CD4-positive, alpha-beta memory T cell (primary cell): ENCODE data around the gene USP28. TPM values are rescaled to one million over a fixed set of nuclear protein-coding genes. Genes with fewer than 3 reads are reported as not detected.

Experiments used
- CTCF ChIA-PET: fragments of 350-600 bp; sonication (Branson Sonifier 250); formaldehyde crosslinking; loops from one replicate; lab custom pipeline; 2021; ENCODE audit warnings: inconsistent platforms; ENCODE audit not compliant: partially characterized antibody; lab: Charles Lee
- POLR2A ChIA-PET: fragments of 350-600 bp; sonication (Branson Sonifier 250); formaldehyde crosslinking; loops from one replicate; lab custom pipeline; 2021; ENCODE audit not compliant: partially characterized antibody; lab: Charles Lee
- DNase-seq, 5 donors: peaks; one replicate each; pipeline versions ENCODE4 v3.0.0 to v3.0.0-alpha.2; 2020 to 2022; ENCODE audit warnings: mixed read lengths in 1 of 5
- H3K27ac ChIP-seq: one replicate; pipeline ENCODE4 v1.7.0; 2013; ENCODE audit warnings: low read depth, low read length
- H3K27me3 ChIP-seq: 2 replicates; pipeline ENCODE4 v1.7.0; 2013; ENCODE audit warnings: mild to moderate bottlenecking, low read length, moderate library complexity; ENCODE audit not compliant: insufficient read depth
- H3K36me3 ChIP-seq: 2 replicates; pipeline ENCODE4 v1.7.0; 2013; ENCODE audit warnings: mild to moderate bottlenecking, low read length, moderate library complexity; ENCODE audit not compliant: insufficient read depth
- H3K4me1 ChIP-seq: 2 replicates; pipeline ENCODE4 v1.7.0; 2013; ENCODE audit warnings: mild to moderate bottlenecking, low read length, moderate library complexity; ENCODE audit not compliant: insufficient read depth
- H3K4me3 ChIP-seq, 2 donors: one replicate each; pipeline ENCODE4 v1.7.0; 2013; ENCODE audit warnings: low read length in 2 of 2, mild to moderate bottlenecking in 1 of 2
- H3K9me3 ChIP-seq, 2 donors: one replicate each; pipeline ENCODE4 v1.7.0; 2013; ENCODE audit warnings: low read length in 2 of 2, control low read depth in 1 of 2; ENCODE audit not compliant: control insufficient read depth in 1 of 2
- H3K27ac Mint-ChIP-seq, 7 donors: one replicate each; pipeline ENCODE4 v1.8.0; 2020 to 2021; ENCODE audit warnings: mixed read lengths in 7 of 7, mild to moderate bottlenecking in 6 of 7, inconsistent platforms in 3 of 7, moderate library complexity in 3 of 7
- H3K27me3 Mint-ChIP-seq, 2 donors: one replicate each; pipeline ENCODE4 v1.8.0; 2020 to 2021; ENCODE audit warnings: mixed read lengths in 2 of 2
- H3K36me3 Mint-ChIP-seq, 2 donors: one replicate each; pipeline ENCODE4 v1.8.0; 2020 to 2021; ENCODE audit warnings: mixed read lengths in 2 of 2, inconsistent platforms in 1 of 2, mild to moderate bottlenecking in 1 of 2
- H3K4me1 Mint-ChIP-seq, 4 donors: one replicate each; pipeline ENCODE4 v1.8.0; 2020 to 2021; ENCODE audit warnings: mixed read lengths in 4 of 4, mild to moderate bottlenecking in 1 of 4
- H3K4me3 Mint-ChIP-seq, 8 donors: one replicate each; pipeline ENCODE4 v1.8.0; 2020 to 2021; ENCODE audit warnings: mixed read lengths in 8 of 8, mild to moderate bottlenecking in 7 of 8, moderate library complexity in 6 of 8, inconsistent platforms in 3 of 8
- H3K9me3 Mint-ChIP-seq, 8 donors: one replicate each; pipeline ENCODE4 v1.8.0; 2020 to 2021; ENCODE audit warnings: mixed read lengths in 8 of 8, mild to moderate bottlenecking in 5 of 8, inconsistent platforms in 3 of 8, moderate library complexity in 1 of 8
- intact Hi-C: fragments of 100-400 bp; cut with micrococcal nuclease; formaldehyde crosslinking; loops from one replicate; pipeline ENCODE4 v1.15.1; 2023
- polyA plus RNA-seq, 2 donors: library from polyadenylated mRNA; unstranded; fragments of 300-500 nt; fragmentation: Illumina TruSeq; gene quantifications; one replicate each; pipeline ENCODE4 v1.2.3, GENCODE V29; 2021
- total RNA-seq, 2 experiments: library from RNA; stranded (reverse); gene quantifications; one replicate each; pipeline ENCODE4 v1.2.3, GENCODE V29; 2021

The USP28 gene
- total and polyA plus RNA-seq, 4 experiments from 2014 or later, result 17.2 to 22.4 (median 18.3) TPM

GRCh38 chr11:113877670-113878055 lies 2.3 kb upstream of the USP28 start:
- CTCF ChIA-PET, result no interaction called here
- Histone ChIP-seq H3K4me3 (no peak overlapping the region), H3K36me3 (no peaks in the 10 kb centered on the region), H3K27ac (no peak overlapping the region), H3K9me3 (no peaks in the 10 kb centered on the region), H3K27me3 (no peaks in the 10 kb centered on the region), H3K4me1 (peaks cover 24% of the 10 kb centered on the region)
- intact Hi-C loops, result loop anchor here (5.0 kb wide), 3 partner anchors 105 to 565 kb away; partner anchors contain the start of genes REXO2, TTC12 and ZW10
- no peak for DNase-seq
- Mint-ChIP-seq H3K36me3 (peaks cover 0 to 7% of the 10 kb centered on the region in 2 donors), H3K4me3 (peak overlapping the region in 2 of 8 donors; percentile 11 to 40), H3K27ac (peak overlapping the region in 3 of 7 donors; percentile 23 to 98 (median 91)), H3K4me1 (peaks cover 21 to 42% (median 32%) of the 10 kb centered on the region in 4 donors), H3K9me3 (peaks cover 0 to 3% (median 0%) of the 10 kb centered on the region in 8 donors), H3K27me3 (no peaks in the 10 kb centered on the region)
- POLR2A ChIA-PET, result no interaction called here

DNA sequence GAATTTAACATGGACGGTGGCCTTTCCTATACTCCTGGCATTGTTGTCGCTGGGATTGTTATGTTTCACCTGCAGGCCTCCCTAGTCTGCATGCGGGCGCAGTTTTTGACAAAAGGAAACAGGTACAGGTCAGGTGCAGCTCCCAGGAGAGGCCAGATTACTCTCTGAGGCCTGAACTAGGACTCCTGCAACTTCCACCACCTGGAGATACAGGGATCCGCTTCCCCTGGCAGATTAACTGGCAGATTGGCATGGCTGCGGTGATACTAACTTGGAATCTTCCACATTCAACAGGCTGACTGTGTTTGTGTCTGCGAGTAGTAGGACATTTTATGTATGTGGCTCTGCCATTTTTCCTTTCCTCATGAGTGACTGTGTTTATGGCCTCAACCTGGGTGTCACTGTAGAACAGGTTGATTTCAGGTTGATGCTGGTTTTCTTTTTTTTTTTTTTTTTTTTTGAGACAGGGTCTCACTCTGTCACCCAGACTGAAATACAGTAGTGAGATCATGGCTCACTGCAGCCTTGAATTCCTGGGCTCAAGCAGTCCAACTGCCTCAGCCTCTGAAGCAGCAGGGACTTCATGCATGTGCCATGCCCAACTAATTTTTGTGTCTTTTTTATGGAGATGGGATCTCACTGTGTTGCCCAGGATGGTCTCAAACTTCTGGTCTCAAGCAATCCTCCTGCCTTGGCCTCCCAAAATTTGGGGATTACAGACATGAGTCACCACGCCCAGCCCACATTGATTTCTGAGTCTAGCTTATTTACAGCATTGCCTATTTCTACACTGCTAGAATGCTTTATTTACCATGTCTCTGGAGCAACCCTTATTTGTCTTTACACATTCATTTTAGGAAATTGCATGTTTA lies 1.7 kb upstream of the USP28 start:
- peaks cover 0 to 3% (median 0%) of the 10 kb centered on the region in 8 donors for H3K9me3 Mint-ChIP-seq
- no peaks in the 10 kb centered on the region for H3K27me3 Mint-ChIP-seq
- peaks cover 23 to 46% (median 35%) of the 10 kb centered on the region in 4 donors for H3K4me1 Mint-ChIP-seq
- CTCF ChIA-PET, result no interaction called here
- H3K27ac ChIP-seq, result no peak overlapping the region
- no peak for DNase-seq
- H3K4me1 ChIP-seq, result peaks cover 24% of the 10 kb centered on the region
- H3K36me3 Mint-ChIP-seq, result peaks cover 0 to 7% of the 10 kb centered on the region in 2 donors
- no peak overlapping the region for H3K4me3 ChIP-seq
- no peaks in the 10 kb centered on the region for H3K36me3 ChIP-seq
- no peaks in the 10 kb centered on the region for H3K9me3 ChIP-seq
- H3K27ac Mint-ChIP-seq, result peak overlapping the region in 6 of 7 donors; percentile 73 to 99 (median 94)
- POLR2A ChIA-PET, result no interaction called here
- no peaks in the 10 kb centered on the region for H3K27me3 ChIP-seq
- H3K4me3 Mint-ChIP-seq, result peak overlapping the region; percentile 98 to 100 (median 99)
- intact Hi-C loops, result loop anchor here (5.0 kb wide), 3 partner anchors 105 to 565 kb away; partner anchors contain the start of genes REXO2, TTC12 and ZW10

DNA sequence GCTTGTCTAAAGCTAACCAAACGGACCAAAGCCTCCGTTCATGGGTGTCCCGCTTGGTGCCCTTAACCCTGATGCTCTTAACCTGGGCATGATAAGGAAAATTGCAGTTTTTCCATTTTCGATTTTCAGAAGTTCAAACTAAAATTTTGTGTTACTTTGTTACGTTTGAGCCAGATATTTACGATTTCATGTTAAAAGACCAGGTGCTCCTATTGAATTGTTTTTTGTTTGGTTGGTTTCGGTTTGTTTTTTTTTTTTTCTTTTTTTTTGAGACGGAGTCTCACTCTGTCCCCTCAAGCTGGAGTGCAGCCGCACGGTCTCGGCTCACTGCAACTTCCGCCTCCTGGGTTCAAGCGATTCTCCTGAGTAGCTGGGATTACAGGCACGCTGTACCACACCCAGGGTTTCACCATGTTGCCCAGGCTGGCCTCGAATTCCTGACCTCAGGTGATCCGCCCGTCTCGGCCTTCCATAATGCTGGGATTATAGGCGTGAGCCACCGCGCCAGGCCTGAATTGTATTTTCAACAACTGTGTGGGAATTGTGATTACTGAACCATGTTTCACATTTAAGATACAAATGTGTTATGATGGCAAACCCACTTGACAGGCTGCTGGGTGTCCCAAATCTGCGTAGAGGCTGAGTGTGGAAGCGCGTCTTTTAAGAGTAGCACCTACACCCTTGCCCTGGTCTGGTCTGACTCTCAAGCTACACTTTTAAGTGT lies 864 bp upstream of the USP28 start:
- Histone ChIP-seq H3K36me3 (no peaks in the 10 kb centered on the region), H3K27me3 (no peaks in the 10 kb centered on the region), H3K9me3 (no peaks in the 10 kb centered on the region), H3K27ac (peak overlapping the region; percentile 68), H3K4me3 (peak overlapping the region; percentile 42 to 71), H3K4me1 (peaks cover 24% of the 10 kb centered on the region)
- ChIA-PET POLR2A (no interaction called here), CTCF (no interaction called here)
- Mint-ChIP-seq H3K9me3 (peaks cover 0 to 3% (median 0%) of the 10 kb centered on the region in 8 donors), H3K36me3 (peaks cover 0 to 7% of the 10 kb centered on the region in 2 donors), H3K4me1 (peaks cover 23 to 51% (median 37%) of the 10 kb centered on the region in 4 donors), H3K4me3 (peak overlapping the region; percentile 98 to 100 (median 99)), H3K27ac (peak overlapping the region; percentile 91 to 99 (median 98)), H3K27me3 (no peaks in the 10 kb centered on the region)
- intact Hi-C loops, result loop anchor here (5.0 kb wide), 3 partner anchors 104 to 564 kb away; partner anchors contain the start of genes REXO2, TTC12 and ZW10
- DNase-seq, result no peak

DNA sequence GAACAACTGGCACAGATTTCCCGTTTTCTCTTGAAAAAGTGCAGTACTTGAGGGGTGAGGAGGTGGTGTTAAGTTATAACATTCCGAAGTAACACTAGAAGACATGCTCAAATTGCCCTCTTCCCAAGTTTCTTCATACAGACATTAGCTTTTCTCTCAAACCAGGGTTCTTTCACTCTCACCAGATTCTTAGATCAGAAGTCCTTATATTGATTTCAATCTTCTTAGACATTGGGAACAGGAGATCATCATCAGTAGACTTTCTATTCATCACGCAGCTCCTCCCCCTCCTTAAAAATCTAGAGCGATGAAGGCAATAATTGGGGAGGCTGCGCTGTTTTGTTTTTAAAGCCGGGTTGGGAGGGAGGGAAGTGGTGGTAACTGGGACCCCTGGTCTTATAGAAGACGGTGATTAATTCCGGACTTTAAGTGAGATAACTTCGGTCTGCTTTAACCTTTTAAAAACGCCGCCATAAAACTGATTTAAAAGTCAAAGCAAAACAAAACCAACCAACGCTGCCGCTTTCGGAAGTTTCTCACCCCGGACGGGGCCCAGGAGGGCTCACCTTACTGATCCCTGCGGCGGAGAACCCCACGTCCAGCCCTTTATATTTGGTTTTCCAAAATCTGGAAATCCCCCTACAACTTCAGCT lies 665 bp downstream of the USP28 start:
- H3K4me3 Mint-ChIP-seq, result peak overlapping the region; percentile 82 to 95 (median 88)
- H3K36me3 ChIP-seq, result no peaks in the 10 kb centered on the region
- peaks cover 24% of the 10 kb centered on the region for H3K4me1 ChIP-seq
- peaks cover 23 to 55% (median 39%) of the 10 kb centered on the region in 4 donors for H3K4me1 Mint-ChIP-seq
- POLR2A ChIA-PET, result interaction anchor here (1.3 kb wide), 1 partner anchor 15 kb away, joined by 3 read pairs; no protein-coding TSS in a partner anchor
- no peaks in the 10 kb centered on the region for H3K9me3 ChIP-seq
- peak overlapping the region; percentile 75 to 95 (median 85) for H3K27ac Mint-ChIP-seq
- no peaks in the 10 kb centered on the region for H3K27me3 ChIP-seq
- H3K9me3 Mint-ChIP-seq, result peaks cover 0 to 3% (median 0%) of the 10 kb centered on the region in 8 donors
- CTCF ChIA-PET, result interaction anchor here (1.7 kb wide), 1 partner anchor 24 kb away, joined by 4 read pairs; no protein-coding TSS in a partner anchor
- H3K4me3 ChIP-seq, result peak overlapping the region; percentile 48 to 78
- H3K36me3 Mint-ChIP-seq, result peaks cover 6 to 7% of the 10 kb centered on the region in 2 donors
- no peaks in the 10 kb centered on the region for H3K27me3 Mint-ChIP-seq
- DNase-seq, result no peak
- peak overlapping the region; percentile 68 for H3K27ac ChIP-seq
- intact Hi-C loops, result loop anchor here (1.0 to 5.0 kb wide), 4 partner anchors 102 to 563 kb away; partner anchors contain the start of genes C11orf71, RBM7, REXO2 and TTC12

DNA sequence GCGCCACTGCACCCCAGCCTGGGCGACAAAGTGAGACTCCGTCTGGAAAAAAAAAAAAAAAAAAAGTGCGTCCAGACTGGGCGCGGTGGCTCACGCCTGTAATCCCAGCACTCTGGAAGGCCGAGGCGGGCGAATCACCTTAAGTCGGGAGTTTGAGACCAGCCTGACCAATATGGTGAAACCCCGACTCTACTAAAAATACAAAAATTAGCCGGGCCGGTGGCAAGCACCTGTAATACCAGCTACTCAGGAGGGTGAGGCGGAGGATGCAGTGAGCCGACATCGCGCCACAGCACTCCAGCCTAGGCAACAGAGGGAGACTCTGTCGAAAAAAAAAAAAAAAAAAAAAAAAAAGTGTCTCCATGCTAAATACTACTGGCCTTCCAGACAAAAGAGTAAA lies 1.3 kb downstream of the USP28 start:
- Histone ChIP-seq H3K27ac (no peak overlapping the region), H3K36me3 (no peaks in the 10 kb centered on the region), H3K4me3 (peak overlapping the region; percentile 48 to 78), H3K9me3 (no peaks in the 10 kb centered on the region), H3K4me1 (peaks cover 24% of the 10 kb centered on the region), H3K27me3 (no peaks in the 10 kb centered on the region)
- POLR2A ChIA-PET, result interaction anchor here (1.3 kb wide), 1 partner anchor 14 kb away, joined by 3 read pairs; no protein-coding TSS in a partner anchor
- intact Hi-C loops, result no loop called here
- CTCF ChIA-PET, result interaction anchor here (1.7 kb wide), 1 partner anchor 25 kb away, joined by 4 read pairs; no protein-coding TSS in a partner anchor
- Mint-ChIP-seq H3K4me1 (peaks cover 23 to 55% (median 39%) of the 10 kb centered on the region in 4 donors), H3K27me3 (no peaks in the 10 kb centered on the region), H3K27ac (peak overlapping the region in 4 of 7 donors; percentile 75 to 95 (median 80)), H3K9me3 (peaks cover 0 to 3% (median 0%) of the 10 kb centered on the region in 8 donors), H3K36me3 (peaks cover 6 to 7% of the 10 kb centered on the region in 2 donors), H3K4me3 (peak overlapping the region; percentile 82 to 95 (median 88))
- peak in 1 of 5 donors; percentile 33 for DNase-seq

DNA sequence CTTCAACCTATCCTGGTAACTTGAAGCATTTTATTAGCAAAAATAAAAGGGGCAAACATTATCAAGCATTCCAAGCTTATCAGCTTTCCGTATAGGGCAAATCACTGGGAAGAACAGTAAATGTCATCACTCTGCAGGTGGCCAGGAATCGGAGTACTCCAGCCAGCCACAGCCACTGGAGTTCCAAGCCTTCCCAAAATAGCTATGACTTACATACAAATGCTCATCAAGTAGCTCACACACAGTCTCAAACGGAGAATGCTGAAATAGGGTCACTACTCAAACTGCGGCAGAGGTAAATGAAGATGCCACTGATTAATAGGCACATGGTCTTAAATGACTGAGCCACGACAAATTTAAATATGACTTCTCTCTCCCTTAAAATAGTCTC lies 2.1 kb downstream of the USP28 start:
- no peak overlapping the region for H3K27ac ChIP-seq
- H3K27me3 ChIP-seq, result no peaks in the 10 kb centered on the region
- ChIA-PET CTCF (no interaction called here), POLR2A (no interaction called here)
- no peak for DNase-seq
- Mint-ChIP-seq H3K4me3 (peak overlapping the region in 7 of 8 donors; percentile 38 to 78 (median 61)), H3K27me3 (no peaks in the 10 kb centered on the region), H3K27ac (peak overlapping the region in 3 of 7 donors; percentile 5 to 43 (median 41)), H3K36me3 (peaks cover 7% of the 10 kb centered on the region in 2 donors), H3K4me1 (peaks cover 23 to 56% (median 39%) of the 10 kb centered on the region in 4 donors), H3K9me3 (peaks cover 0 to 3% (median 0%) of the 10 kb centered on the region in 8 donors)
- H3K9me3 ChIP-seq, result no peaks in the 10 kb centered on the region
- peaks cover 24% of the 10 kb centered on the region for H3K4me1 ChIP-seq
- intact Hi-C loops, result no loop called here
- no peak overlapping the region for H3K4me3 ChIP-seq
- no peaks in the 10 kb centered on the region for H3K36me3 ChIP-seq
